Stimulated activated CD8-positive, alpha-beta memory T cell treated with anti-CD3 and anti-CD28 coated beads, Interleukin-7, amount 100 ng/mL, for 1 hour (primary cell): ENCODE measurements around the gene ABHD16A.
"Not testable (repeated sequence)": the region's sequence is repeated elsewhere in the genome, so short reads cannot be mapped to it uniquely, and the experiment has no call there.

Experiments
- DNase-seq, 2 donors: peaks; one replicate each; pipeline ENCODE4 v3.0.0-alpha.2; 2020; ENCODE audit warnings: low read depth in 2 of 2

Gene ABHD16A

GRCh38 chr6:31715022-31715958 is 12.2 kb upstream of the ABHD16A start, which contains the start of gene LY6G6D:
Gene LY6G6D, plus strand, starts transcription at chr6:31715348. Its CDS starts 8 bp downstream, at chr6:31715356.
- DNase-seq, result no peak

GRCh38 chr6:31713991-31714684 is 11.0 kb upstream of the ABHD16A start:
- no peak for DNase-seq

GRCh38 chr6:31713465-31713864 is 10.3 kb upstream of the ABHD16A start:
- DNase-seq, result no peak

- DNase-seq, result no peak
Measured at GRCh38 chr6:31712296-31712695, 9.2 kb upstream of the ABHD16A start.

- DNase-seq, result no peak
Measured at GRCh38 chr6:31711233-31711632, 8.1 kb upstream of the ABHD16A start.

- no peak for DNase-seq
Measured at GRCh38 chr6:31710523-31711219, 7.5 kb upstream of the ABHD16A start.

GRCh38 chr6:31709157-31709556 is 6.0 kb upstream of the ABHD16A start:
- not testable (repeated sequence) for DNase-seq

- DNase-seq, result no peak
Measured at GRCh38 chr6:31708224-31708623, 5.1 kb upstream of the ABHD16A start.

- no peak for DNase-seq
Measured at GRCh38 chr6:31707701-31708100, 4.6 kb upstream of the ABHD16A start.

- DNase-seq, result no peak
Measured at GRCh38 chr6:31706599-31706998, 3.5 kb upstream of the ABHD16A start, which contains the start of gene LY6G6F. Gene LY6G6F, plus strand, starts transcription at chr6:31706866. Its CDS starts 41 bp downstream, at chr6:31706907.

- DNase-seq, result no peak
Measured at GRCh38 chr6:31705931-31706330, 2.8 kb upstream of the ABHD16A start.

- DNase-seq, result no peak
Measured at GRCh38 chr6:31702405-31702818, 712 bp downstream of the ABHD16A start.

- no peak for DNase-seq
Measured at GRCh38 chr6:31701666-31702404, 1.3 kb downstream of the ABHD16A start.

GRCh38 chr6:31700740-31701401 is 2.3 kb downstream of the ABHD16A start:
- DNase-seq, result no peak

- DNase-seq, result no peak
Measured at GRCh38 chr6:31697555-31697954, 5.6 kb downstream of the ABHD16A start.

- no peak for DNase-seq
Measured at GRCh38 chr6:31693535-31693934, 9.6 kb downstream of the ABHD16A start.

- no peak for DNase-seq
Measured at GRCh38 chr6:31692886-31693285, 10.2 kb downstream of the ABHD16A start.

GRCh38 chr6:31692353-31692752 is 10.8 kb downstream of the ABHD16A start:
- no peak for DNase-seq

- no peak for DNase-seq
Measured at GRCh38 chr6:31691564-31692108, 11.5 kb downstream of the ABHD16A start.

- no peak for DNase-seq
Measured at GRCh38 chr6:31691078-31691463, 12.1 kb downstream of the ABHD16A start.
